Right atrium auricular region (tissue), 2 donors: ENCODE data around the gene PACC1. TPM values are rescaled to one million over a fixed set of nuclear protein-coding genes. Genes with fewer than 3 reads are reported as not detected.

Experiments
- DNase-seq: peaks from one replicate; pipeline ENCODE4 v3.0.0-alpha.2; 2019; ENCODE audit warnings: low spot score
- H3K27ac ChIP-seq, 2 donors: fragments of 200-600 bp; sonication (generic); 1 replicate in 1 of 2; 2 replicates in 1 of 2; pipeline ENCODE4 v1.5.1; 2016 to 2019
- H3K27me3 ChIP-seq, 2 donors: fragments of 200-600 bp; sonication (generic); one replicate each; pipeline versions ENCODE4 v1.5.1 to v1.6.0; 2017 to 2019
- H3K36me3 ChIP-seq: fragments of 200-600 bp; sonication (generic); one replicate; pipeline ENCODE4 v1.5.1; 2016
- H3K4me1 ChIP-seq, 2 donors: fragments of 200-600 bp; sonication (generic); one replicate each; pipeline versions ENCODE4 v1.5.1 to v1.6.0; 2017 to 2019
- H3K4me3 ChIP-seq, 2 donors: fragments of 200-600 bp; sonication (generic); 1 replicate in 1 of 2; 2 replicates in 1 of 2; pipeline ENCODE4 v1.5.1; 2017 to 2019; ENCODE audit warnings: mild to moderate bottlenecking in 1 of 2, moderate library complexity in 1 of 2
- H3K9me3 ChIP-seq, 2 donors: fragments of 200-600 bp; sonication (generic); one replicate each; pipeline ENCODE4 v1.5.1; 2019
- CTCF ChIP-seq, 2 donors: fragments of 200-600 bp; sonication (generic); IDR thresholded peaks; one replicate each; pipeline ENCODE4 v1.5.1; 2019; ENCODE audit warnings: antibody characterized with exemption in 2 of 2
- total RNA-seq, 2 donors: library from RNA; depleted of rRNA; stranded (reverse); fragments of >200 nt; gene quantifications; one replicate each; pipeline ENCODE4 v1.1.0, GENCODE V29; 2016

Gene PACC1
- total RNA-seq, 2 donors from 2014 or later, result 2.2 to 3.6 TPM

GRCh38 chr1:212433577-212434462 is 19.1 kb upstream of the PACC1 start:
- H3K9me3 ChIP-seq, result no peaks in the 10 kb centered on the region
- no peaks in the 10 kb centered on the region for H3K36me3 ChIP-seq
- no peak for TF ChIP-seq CTCF (IDR thresholded peaks at IDR 0.05)
- H3K27me3 ChIP-seq, result no peaks in the 10 kb centered on the region
- DNase-seq, result no peak
- peak overlapping the region; percentile 74 to 84 for H3K4me3 ChIP-seq
- H3K4me1 ChIP-seq, result peaks cover 0 to 9% of the 10 kb centered on the region in 2 donors
- peak overlapping the region; percentile 85 to 92 for H3K27ac ChIP-seq

- no peak for TF ChIP-seq CTCF (IDR thresholded peaks at IDR 0.05)
- H3K27ac ChIP-seq, result peak within 1 kb of the TSS; percentile 85 to 92
Measured at GRCh38 chr1:212432661-212433576, 18.2 kb upstream of the PACC1 start, which contains the start of gene NENF. NENF (plus strand) TSS chr1:212432920; CDS start chr1:212432944, 24 bp downstream.

GRCh38 chr1:212432272-212432660 is 17.6 kb upstream of the PACC1 start:
- Histone ChIP-seq H3K36me3 (no peaks in the 10 kb centered on the region), H3K9me3 (no peaks in the 10 kb centered on the region), H3K4me1 (peaks cover 0 to 9% of the 10 kb centered on the region in 2 donors), H3K4me3 (peak overlapping the region; percentile 74 to 84), H3K27ac (peak overlapping the region; percentile 71 to 92), H3K27me3 (no peaks in the 10 kb centered on the region)
- no peak for TF ChIP-seq CTCF (IDR thresholded peaks at IDR 0.05)
- DNase-seq, result no peak

More at GRCh38 chr1:212432661-212433576, 18.2 kb upstream of the PACC1 start, which contains the start of gene NENF:
- peak within 1 kb of the TSS; percentile 74 to 84 for H3K4me3 ChIP-seq
- no peaks in the 10 kb centered on the region for H3K9me3 ChIP-seq
- peaks cover 0 to 9% of the 10 kb centered on the region in 2 donors for H3K4me1 ChIP-seq
- DNase-seq, result peak; percentile 76
- H3K36me3 ChIP-seq, result no peaks in the 10 kb centered on the region
- H3K27me3 ChIP-seq, result no peaks in the 10 kb centered on the region

GRCh38 chr1:212431644-212432043 is 17.0 kb upstream of the PACC1 start:
- no peaks in the 10 kb centered on the region for H3K9me3 ChIP-seq
- no peaks in the 10 kb centered on the region for H3K27me3 ChIP-seq
- H3K4me1 ChIP-seq, result peaks cover 0 to 9% of the 10 kb centered on the region in 2 donors
- DNase-seq, result no peak
- no peak overlapping the region for H3K27ac ChIP-seq
- no peak overlapping the region for H3K4me3 ChIP-seq
- no peaks in the 10 kb centered on the region for H3K36me3 ChIP-seq
- no peak for TF ChIP-seq CTCF (IDR thresholded peaks at IDR 0.05)

- Histone ChIP-seq H3K27me3 (no peaks in the 10 kb centered on the region), H3K36me3 (no peaks in the 10 kb centered on the region), H3K4me1 (peaks cover 0 to 9% of the 10 kb centered on the region in 2 donors), H3K4me3 (no peak overlapping the region), H3K27ac (no peak overlapping the region), H3K9me3 (no peaks in the 10 kb centered on the region)
- DNase-seq, result no peak
- no peak for TF ChIP-seq CTCF (IDR thresholded peaks at IDR 0.05)
Measured at GRCh38 chr1:212430955-212431394, 16.3 kb upstream of the PACC1 start.
